GM21717 (cell line): ENCODE measurements around the gene LTB.

Experiments
- ATAC-seq: cut with Tn5 transposase; IDR thresholded peaks from one replicate; pipeline ENCODE4 v1.9.1; 2021; ENCODE audit warnings: mild to moderate bottlenecking, moderate library complexity; ENCODE audit not compliant: unreplicated experiment

LTB gene

GRCh38 chr6:31531771-31532643 is 50.2 kb downstream of the LTB start:
- ATAC-seq: no peak

- no peak for ATAC-seq
Measured at GRCh38 chr6:31531162-31531561, 51.1 kb downstream of the LTB start.

- ATAC-seq: no peak
Measured at GRCh38 chr6:31530659-31531058, 51.6 kb downstream of the LTB start.
